22Rv1 (cell line): Measurements from ENCODE around the gene POLK.
"Not testable (repeated sequence)": the region's sequence is repeated elsewhere in the genome, so short reads cannot be mapped to it uniquely, and the experiment has no call there.

ENCODE experiments used
- H3K27ac ChIP-seq: fragments of 450-650 bp; 2 replicates; pipeline ENCODE4 v1.5.1; 2017
- ZFX ChIP-seq: fragments of 450-650 bp; IDR thresholded peaks from 2 replicates; pipeline ENCODE4 v1.6.1; 2017; ENCODE audit warnings: antibody characterized with exemption, borderline replicate concordance
- TF ChIP-seq, protein P1 (sequence below): fragments of 450-650 bp; IDR thresholded peaks from 2 replicates; pipeline ENCODE4 v1.5.1; 2017; ENCODE audit warnings: mild to moderate bottlenecking

POLK gene

DNA sequence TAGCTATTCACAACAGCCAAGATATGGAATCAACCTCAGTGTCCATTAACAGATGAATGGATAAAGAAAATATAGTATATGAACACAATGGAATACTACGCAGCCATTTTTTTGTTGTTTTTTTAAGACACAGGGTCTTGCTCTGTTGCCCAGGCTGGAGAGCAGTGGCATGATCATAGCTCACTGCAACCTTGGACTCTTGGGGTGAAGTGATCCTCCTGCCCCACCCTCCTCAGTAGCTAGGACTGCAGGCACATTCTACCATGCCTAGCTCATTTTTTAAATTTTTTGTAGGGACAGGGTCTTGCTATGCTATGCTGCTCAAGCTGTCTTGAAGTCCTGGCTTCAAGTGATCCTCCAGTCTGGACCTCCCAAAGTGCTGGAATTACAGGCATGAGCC is 38.7 kb upstream of the POLK start:
- no peak overlapping the region for H3K27ac ChIP-seq

DNA sequence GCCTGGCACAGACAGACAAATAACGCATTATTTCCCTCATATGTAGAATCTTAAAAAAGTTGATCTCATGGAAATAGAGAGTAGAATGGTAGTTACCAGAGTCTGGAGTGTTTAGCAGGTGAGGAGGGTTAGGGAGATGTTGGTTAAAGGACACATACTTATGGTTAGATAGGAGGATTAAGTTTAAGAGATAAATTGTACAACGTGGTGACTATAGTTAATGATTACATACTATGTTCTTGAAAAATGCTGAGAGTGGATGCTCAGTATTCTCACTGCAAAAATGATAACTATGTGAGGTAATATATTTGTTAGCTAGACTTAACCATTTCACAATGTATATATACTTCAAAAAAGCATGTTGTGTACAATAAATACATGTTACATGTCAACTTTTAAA is 38.2 kb upstream of the POLK start:
- no peak overlapping the region for H3K27ac ChIP-seq

More for the DNA sequence above, 38.7 kb upstream of the POLK start:
- TF ChIP-seq, protein P1, sequence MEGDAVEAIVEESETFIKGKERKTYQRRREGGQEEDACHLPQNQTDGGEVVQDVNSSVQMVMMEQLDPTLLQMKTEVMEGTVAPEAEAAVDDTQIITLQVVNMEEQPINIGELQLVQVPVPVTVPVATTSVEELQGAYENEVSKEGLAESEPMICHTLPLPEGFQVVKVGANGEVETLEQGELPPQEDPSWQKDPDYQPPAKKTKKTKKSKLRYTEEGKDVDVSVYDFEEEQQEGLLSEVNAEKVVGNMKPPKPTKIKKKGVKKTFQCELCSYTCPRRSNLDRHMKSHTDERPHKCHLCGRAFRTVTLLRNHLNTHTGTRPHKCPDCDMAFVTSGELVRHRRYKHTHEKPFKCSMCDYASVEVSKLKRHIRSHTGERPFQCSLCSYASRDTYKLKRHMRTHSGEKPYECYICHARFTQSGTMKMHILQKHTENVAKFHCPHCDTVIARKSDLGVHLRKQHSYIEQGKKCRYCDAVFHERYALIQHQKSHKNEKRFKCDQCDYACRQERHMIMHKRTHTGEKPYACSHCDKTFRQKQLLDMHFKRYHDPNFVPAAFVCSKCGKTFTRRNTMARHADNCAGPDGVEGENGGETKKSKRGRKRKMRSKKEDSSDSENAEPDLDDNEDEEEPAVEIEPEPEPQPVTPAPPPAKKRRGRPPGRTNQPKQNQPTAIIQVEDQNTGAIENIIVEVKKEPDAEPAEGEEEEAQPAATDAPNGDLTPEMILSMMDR, result no peak
- TF ChIP-seq ZFX, result no peak

DNA sequence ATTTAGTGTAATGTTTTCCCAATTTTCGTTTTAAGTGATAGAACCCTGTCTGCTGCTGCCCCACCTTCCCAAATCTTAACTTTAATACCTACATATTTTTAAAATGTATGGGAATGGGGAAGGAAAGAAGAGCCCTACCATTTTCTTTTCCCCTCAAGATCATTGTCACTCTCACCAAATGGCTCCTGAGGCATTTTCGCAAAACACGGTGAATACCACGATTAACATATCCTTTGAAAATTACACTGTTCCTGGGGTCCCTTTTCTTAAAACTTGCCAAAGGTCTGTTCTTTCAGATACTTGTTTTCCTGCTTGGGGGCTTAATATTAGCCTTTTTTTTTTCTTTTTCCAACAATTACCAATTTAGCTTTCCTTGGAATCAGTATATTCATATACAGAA is 36.3 kb upstream of the POLK start:
- TF ChIP-seq, protein P1, result no peak
- no peak for TF ChIP-seq ZFX
- H3K27ac ChIP-seq, result no peak overlapping the region

More for the DNA sequence above, 38.2 kb upstream of the POLK start:
- no peak for TF ChIP-seq ZFX
- TF ChIP-seq, protein P1, result no peak

DNA sequence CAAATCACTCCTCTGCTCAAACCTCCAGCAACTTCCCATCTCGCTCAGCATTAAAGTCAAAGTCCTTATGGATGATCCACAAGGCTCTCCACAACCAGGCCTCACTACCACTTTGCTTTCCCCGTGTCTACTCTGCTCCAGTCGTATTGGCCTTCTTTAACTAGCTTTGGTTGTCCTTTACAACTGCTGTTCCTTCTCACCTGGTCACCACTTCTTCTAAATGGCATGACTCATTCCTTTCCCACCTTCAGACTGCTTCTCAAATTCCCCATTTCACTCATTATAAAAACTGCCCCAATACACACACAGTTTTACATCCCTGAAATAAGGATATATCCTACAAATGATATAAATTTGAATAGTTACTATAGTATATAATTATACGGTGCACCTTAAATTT is 30.7 kb upstream of the POLK start:
- H3K27ac ChIP-seq, result no peak overlapping the region
- TF ChIP-seq, protein P1, result no peak
- TF ChIP-seq ZFX, result no peak

DNA sequence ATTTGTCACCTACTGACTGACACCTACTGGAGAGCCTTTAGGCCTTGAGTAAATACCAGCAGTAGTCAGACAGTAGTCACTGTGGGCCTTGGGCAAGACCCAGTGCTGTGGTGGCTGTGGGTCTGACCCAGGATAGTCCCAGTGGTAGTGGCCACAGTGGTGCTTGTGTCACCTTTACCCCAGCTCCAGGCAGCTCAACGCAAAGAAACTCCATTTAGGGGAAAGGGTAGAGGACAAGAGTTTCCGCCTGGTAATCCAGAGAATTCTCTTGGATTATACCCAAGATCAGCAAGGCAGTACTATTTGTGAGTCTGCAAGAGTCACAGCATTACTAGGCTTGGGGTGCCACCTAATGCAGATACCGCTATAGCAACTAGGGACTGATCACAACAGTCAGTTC is 29.2 kb upstream of the POLK start:
- TF ChIP-seq ZFX, result no peak
- TF ChIP-seq, protein P1, result no peak
- H3K27ac ChIP-seq, result no peak overlapping the region

DNA sequence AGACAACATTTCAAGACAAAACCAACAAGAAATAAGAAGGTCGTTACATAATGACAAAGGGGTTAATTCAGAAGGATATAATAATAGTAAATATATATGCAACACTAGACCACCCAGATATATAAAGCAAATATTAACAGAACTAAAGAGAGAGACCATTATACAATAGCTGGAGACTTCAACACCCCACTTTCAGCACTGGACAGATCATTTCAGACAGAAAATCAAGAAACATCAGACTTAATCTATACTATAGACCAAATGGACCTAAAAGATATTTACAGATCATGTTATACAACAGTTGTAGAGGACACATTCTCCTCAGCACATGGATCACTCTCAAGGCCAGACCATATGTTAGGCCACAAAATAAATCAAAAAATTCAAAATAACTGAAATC is 27.1 kb upstream of the POLK start:
- H3K27ac ChIP-seq, result no peak overlapping the region
- TF ChIP-seq ZFX, result no peak
- TF ChIP-seq, protein P1, result no peak

DNA sequence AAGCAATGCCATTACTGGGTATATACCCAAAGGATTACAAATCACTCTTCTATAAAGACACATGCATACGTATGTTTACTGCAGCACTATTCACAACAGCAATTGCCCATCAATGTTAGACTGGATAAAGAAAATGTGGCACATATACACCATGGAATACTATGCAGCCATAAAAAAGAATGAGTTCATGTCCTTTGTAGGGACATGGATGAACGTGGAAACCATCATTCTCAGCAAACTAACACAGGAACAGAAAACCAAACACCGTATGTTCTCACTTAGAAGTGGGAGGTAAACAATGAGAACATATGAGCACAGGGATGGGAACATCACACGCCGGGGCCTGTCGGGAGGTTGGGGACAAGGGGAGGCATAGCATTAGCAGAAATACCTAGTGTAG is 21.8 kb upstream of the POLK start:
- H3K27ac ChIP-seq, result not testable (repeated sequence)

DNA sequence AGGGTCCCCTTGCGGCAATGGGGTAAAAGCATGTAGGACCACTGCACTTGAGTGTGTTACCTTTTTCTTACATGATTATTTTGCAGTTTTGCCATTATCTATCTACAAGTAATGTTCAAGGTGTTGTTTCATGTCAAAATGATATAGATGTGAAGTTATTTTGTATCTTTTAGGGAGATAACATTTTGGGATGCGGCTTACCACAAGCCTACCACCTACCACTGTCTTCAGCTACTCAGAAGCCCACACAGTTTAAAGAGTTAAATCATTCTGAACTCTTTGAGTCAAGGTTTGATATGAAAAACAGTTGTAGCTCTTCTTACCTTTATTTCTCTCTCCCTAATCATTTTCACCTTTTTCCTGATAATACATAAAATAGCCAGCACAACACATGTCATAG is 20.1 kb upstream of the POLK start:
- no peak overlapping the region for H3K27ac ChIP-seq
- TF ChIP-seq ZFX, result no peak
- TF ChIP-seq, protein P1, result no peak
